CD4-positive, CD25-positive, alpha-beta regulatory T cell (primary cell): ENCODE results near the gene NRAP. TPM values are rescaled to one million over a fixed set of nuclear protein-coding genes. Genes with fewer than 3 reads are reported as not detected.
"Not testable (repeated sequence)": the region's sequence is repeated elsewhere in the genome, so short reads cannot be mapped to it uniquely, and the experiment has no call there.

Experiments used
- ATAC-seq, 2 donors: fragments of 150-1000 bp; cut with Tn5 transposase; one replicate each; pipeline ENCODE4 v1.10.0; 2021; ENCODE audit warnings: low read depth in 2 of 2, moderate number of reproducible peaks in 2 of 2, moderate library complexity in 1 of 2
- DNase-seq, 3 donors: peaks; one replicate each; pipeline versions ENCODE4 v3.0.0 to v3.0.0-alpha.2; 2012 to 2022; ENCODE audit warnings: mixed read lengths in 1 of 3
- H3K27ac ChIP-seq: one replicate; pipeline ENCODE4 v1.7.0; 2013; ENCODE audit warnings: mild to moderate bottlenecking, low read length; ENCODE audit not compliant: insufficient read depth, poor library complexity, severe bottlenecking
- H3K27me3 ChIP-seq: one replicate; pipeline ENCODE4 v1.7.0; 2013; ENCODE audit warnings: low read length; ENCODE audit not compliant: control insufficient read depth, insufficient read depth
- H3K36me3 ChIP-seq: one replicate; pipeline ENCODE4 v1.7.0; 2013; ENCODE audit warnings: mild to moderate bottlenecking, low read length, moderate library complexity; ENCODE audit not compliant: control insufficient read depth, insufficient read depth
- H3K4me1 ChIP-seq: 2 replicates; pipeline ENCODE4 v1.7.0; 2013; ENCODE audit warnings: mild to moderate bottlenecking, low read length; ENCODE audit not compliant: insufficient read depth, control insufficient read depth, poor library complexity, severe bottlenecking
- H3K4me3 ChIP-seq: one replicate; pipeline ENCODE4 v1.7.0; 2013; ENCODE audit warnings: low read depth, mild to moderate bottlenecking, low read length, moderate library complexity
- H3K9me3 ChIP-seq, 2 experiments: 1 replicate in 1 of 2; 2 replicates in 1 of 2; pipeline ENCODE4 v1.7.0; 2013; ENCODE audit warnings: low read length in 2 of 2, mild to moderate bottlenecking in 1 of 2, moderate library complexity in 1 of 2; ENCODE audit not compliant: control insufficient read depth in 2 of 2
- H3K27ac Mint-ChIP-seq, 3 donors: one replicate each; pipeline ENCODE4 v1.8.0; 2020 to 2022; ENCODE audit warnings: mild to moderate bottlenecking in 3 of 3, mixed read lengths in 3 of 3, moderate library complexity in 2 of 3
- H3K27me3 Mint-ChIP-seq: one replicate; pipeline ENCODE4 v1.8.0; 2022; ENCODE audit warnings: mild to moderate bottlenecking, mixed read lengths
- H3K36me3 Mint-ChIP-seq: one replicate; pipeline ENCODE4 v1.8.0; 2020; ENCODE audit warnings: mixed read lengths
- H3K4me1 Mint-ChIP-seq, 4 donors: one replicate each; pipeline ENCODE4 v1.8.0; 2020 to 2022; ENCODE audit warnings: mixed read lengths in 4 of 4, mild to moderate bottlenecking in 1 of 4
- H3K4me3 Mint-ChIP-seq, 4 donors: one replicate each; pipeline ENCODE4 v1.8.0; 2020 to 2022; ENCODE audit warnings: mild to moderate bottlenecking in 4 of 4, mixed read lengths in 4 of 4, moderate library complexity in 3 of 4
- H3K9me3 Mint-ChIP-seq, 7 donors: one replicate each; pipeline ENCODE4 v1.8.0; 2020 to 2022; ENCODE audit warnings: mixed read lengths in 7 of 7, mild to moderate bottlenecking in 3 of 7, moderate library complexity in 2 of 7
- polyA plus RNA-seq, 4 donors: library from polyadenylated mRNA; unstranded; fragments of 300-500 nt; fragmentation: Illumina TruSeq; gene quantifications; one replicate each; pipeline ENCODE4 v1.2.3, GENCODE V29; 2021
- total RNA-seq: library from RNA; stranded (reverse); gene quantifications from one replicate; pipeline ENCODE4 v1.2.3, GENCODE V29; 2022

Gene NRAP
- total and polyA plus RNA-seq, 5 donors from 2014 or later, result not detected

- Mint-ChIP-seq H3K4me3 (no peak overlapping the region), H3K27me3 (peaks cover 19% of the 10 kb centered on the region), H3K4me1 (peaks cover 0 to 4% (median 0%) of the 10 kb centered on the region in 4 donors), H3K36me3 (no peaks in the 10 kb centered on the region), H3K27ac (no peak overlapping the region), H3K9me3 (peaks cover 0 to 5% (median 0%) of the 10 kb centered on the region in 7 donors)
- Histone ChIP-seq H3K36me3 (no peaks in the 10 kb centered on the region), H3K9me3 (no peaks in the 10 kb centered on the region), H3K27me3 (peaks cover 5% of the 10 kb centered on the region), H3K27ac (no peak overlapping the region), H3K4me3 (no peak overlapping the region), H3K4me1 (no peaks in the 10 kb centered on the region)
- no peak for ATAC-seq
- DNase-seq, result no peak
These were observed 699 bp downstream of the NRAP start for GRCh38 chr10:113663142-113663541.

GRCh38 chr10:113661332-113661731, 2.5 kb downstream of the NRAP start:
- peaks cover 5% of the 10 kb centered on the region for H3K27me3 ChIP-seq
- H3K36me3 Mint-ChIP-seq, result no peaks in the 10 kb centered on the region
- H3K36me3 ChIP-seq, result no peaks in the 10 kb centered on the region
- H3K4me1 ChIP-seq, result no peaks in the 10 kb centered on the region
- no peak overlapping the region for H3K27ac ChIP-seq
- H3K9me3 ChIP-seq, result no peaks in the 10 kb centered on the region
- peaks cover 0 to 2% (median 0%) of the 10 kb centered on the region in 7 donors for H3K9me3 Mint-ChIP-seq
- no peaks in the 10 kb centered on the region for H3K4me1 Mint-ChIP-seq
- H3K4me3 Mint-ChIP-seq, result no peak overlapping the region
- H3K27ac Mint-ChIP-seq, result no peak overlapping the region
- no peak for DNase-seq
- peaks cover 20% of the 10 kb centered on the region for H3K27me3 Mint-ChIP-seq
- H3K4me3 ChIP-seq, result no peak overlapping the region
- no peak for ATAC-seq

GRCh38 chr10:113657544-113657943, 6.3 kb downstream of the NRAP start:
- no peaks in the 10 kb centered on the region for H3K9me3 ChIP-seq
- H3K27ac ChIP-seq, result no peak overlapping the region
- H3K36me3 ChIP-seq, result no peaks in the 10 kb centered on the region
- H3K27me3 ChIP-seq, result peaks cover 3% of the 10 kb centered on the region
- Mint-ChIP-seq H3K36me3 (no peaks in the 10 kb centered on the region), H3K9me3 (peaks cover 0 to 2% (median 0%) of the 10 kb centered on the region in 7 donors), H3K27me3 (peaks cover 22% of the 10 kb centered on the region), H3K4me1 (no peaks in the 10 kb centered on the region), H3K4me3 (no peak overlapping the region), H3K27ac (no peak overlapping the region)
- no peak overlapping the region for H3K4me3 ChIP-seq
- no peak for DNase-seq
- ATAC-seq, result no peak
- H3K4me1 ChIP-seq, result no peaks in the 10 kb centered on the region

- H3K36me3 ChIP-seq, result no peaks in the 10 kb centered on the region
- Mint-ChIP-seq H3K4me1 (no peaks in the 10 kb centered on the region), H3K27ac (no peak overlapping the region), H3K9me3 (peaks cover 0 to 2% (median 0%) of the 10 kb centered on the region in 7 donors), H3K4me3 (no peak overlapping the region), H3K27me3 (peaks cover 19% of the 10 kb centered on the region), H3K36me3 (no peaks in the 10 kb centered on the region)
- H3K4me1 ChIP-seq, result no peaks in the 10 kb centered on the region
- H3K27me3 ChIP-seq, result peaks cover 3% of the 10 kb centered on the region
- ATAC-seq, result no peak
- no peak overlapping the region for H3K27ac ChIP-seq
- H3K9me3 ChIP-seq, result no peaks in the 10 kb centered on the region
- no peak for DNase-seq
- H3K4me3 ChIP-seq, result no peak overlapping the region
These were observed 6.9 kb downstream of the NRAP start for GRCh38 chr10:113656896-113657295.

GRCh38 chr10:113652456-113652855, 11.4 kb downstream of the NRAP start:
- H3K9me3 Mint-ChIP-seq, H3K36me3 Mint-ChIP-seq, H3K4me3 Mint-ChIP-seq, H3K27me3 ChIP-seq, H3K4me1 Mint-ChIP-seq, H3K4me3 ChIP-seq, DNase-seq, ATAC-seq, H3K9me3 ChIP-seq, H3K36me3 ChIP-seq, H3K4me1 ChIP-seq, H3K27ac Mint-ChIP-seq, H3K27ac ChIP-seq: not testable (repeated sequence)
- peaks cover 21% of the 10 kb centered on the region for H3K27me3 Mint-ChIP-seq

- Histone ChIP-seq H3K9me3 (no peaks in the 10 kb centered on the region), H3K36me3 (no peaks in the 10 kb centered on the region), H3K27ac (no peak overlapping the region), H3K4me3 (no peak overlapping the region), H3K27me3 (no peaks in the 10 kb centered on the region), H3K4me1 (no peaks in the 10 kb centered on the region)
- no peak for ATAC-seq
- Mint-ChIP-seq H3K36me3 (no peaks in the 10 kb centered on the region), H3K27ac (no peak overlapping the region), H3K4me3 (no peak overlapping the region), H3K4me1 (no peaks in the 10 kb centered on the region), H3K27me3 (peaks cover 23% of the 10 kb centered on the region), H3K9me3 (peaks cover 0 to 3% (median 0%) of the 10 kb centered on the region in 7 donors)
- DNase-seq, result no peak
These were observed 11.9 kb downstream of the NRAP start for GRCh38 chr10:113651898-113652297.

GRCh38 chr10:113651021-113651420, 12.8 kb downstream of the NRAP start:
- no peak overlapping the region for H3K4me3 ChIP-seq
- no peaks in the 10 kb centered on the region for H3K4me1 ChIP-seq
- ATAC-seq, result no peak
- H3K36me3 Mint-ChIP-seq, result no peaks in the 10 kb centered on the region
- no peak overlapping the region for H3K27ac Mint-ChIP-seq
- H3K36me3 ChIP-seq, result no peaks in the 10 kb centered on the region
- H3K9me3 ChIP-seq, result no peaks in the 10 kb centered on the region
- no peak overlapping the region for H3K27ac ChIP-seq
- H3K27me3 Mint-ChIP-seq, result peaks cover 23% of the 10 kb centered on the region
- peaks cover 0 to 3% (median 0%) of the 10 kb centered on the region in 7 donors for H3K9me3 Mint-ChIP-seq
- no peak for DNase-seq
- no peaks in the 10 kb centered on the region for H3K4me1 Mint-ChIP-seq
- no peak overlapping the region for H3K4me3 Mint-ChIP-seq
- no peaks in the 10 kb centered on the region for H3K27me3 ChIP-seq

GRCh38 chr10:113650172-113650571, 13.7 kb downstream of the NRAP start:
- Mint-ChIP-seq H3K27ac (no peak overlapping the region), H3K4me3 (no peak overlapping the region), H3K9me3 (peaks cover 0 to 3% (median 0%) of the 10 kb centered on the region in 7 donors), H3K36me3 (no peaks in the 10 kb centered on the region), H3K27me3 (peaks cover 25% of the 10 kb centered on the region), H3K4me1 (no peaks in the 10 kb centered on the region)
- no peak overlapping the region for H3K27ac ChIP-seq
- DNase-seq (no peak), ATAC-seq (no peak)
- no peaks in the 10 kb centered on the region for H3K4me1 ChIP-seq
- no peaks in the 10 kb centered on the region for H3K36me3 ChIP-seq
- H3K9me3 ChIP-seq, result no peaks in the 10 kb centered on the region
- H3K27me3 ChIP-seq, result no peaks in the 10 kb centered on the region
- H3K4me3 ChIP-seq, result no peak overlapping the region
